ENCODE measurements around the gene SAP30BP. TPM values are rescaled to one million over a fixed set of nuclear protein-coding genes. Genes with fewer than 3 reads are reported as not detected.

The SAP30BP gene
- total and polyA plus RNA-seq, 2 of the 8 experiments (the other 6 are each of a cell fraction or from before 2014, with no cell fraction given), result 63.3 to 79.9 TPM

DNA sequence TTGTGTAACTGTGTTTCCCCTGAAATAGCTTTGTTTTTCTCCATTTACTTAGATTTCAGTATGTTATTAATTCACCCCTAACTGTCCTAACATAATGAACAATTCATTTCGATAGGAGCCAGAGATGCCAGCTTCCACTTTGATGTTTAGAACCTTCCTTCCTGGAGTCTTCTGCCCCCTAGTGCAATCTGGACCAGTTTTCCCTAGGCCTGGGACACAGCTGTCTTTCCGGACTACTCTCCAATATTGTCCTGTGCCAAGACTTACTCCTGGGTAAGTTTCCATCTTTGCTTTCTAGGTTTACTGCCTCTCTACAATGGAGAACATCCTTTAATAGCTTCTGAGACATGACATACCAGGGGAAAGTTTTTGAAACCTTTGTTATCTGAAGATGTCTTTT is 13.0 kb upstream of the SAP30BP start:
- Histone ChIP-seq H3K27ac (ENCODE audit: low read depth, low read length) (no peak overlapping the region), H3K27me3 (replicated peaks in 1 of 4; ENCODE audit: control insufficient read depth in 3 of 4, extremely low read depth in 1 of 4, insufficient read depth in 3 of 4, low read length in 3 of 4) (no peaks in the 10 kb centered on the region), H3K23me2 (ENCODE audit: low read depth, low read length) (no peaks in the 10 kb centered on the region), H2BK5ac (ENCODE audit: low read depth, low read length) (no peak overlapping the region), H2BK15ac (ENCODE audit: low read length) (no peak overlapping the region), H2AK5ac (ENCODE audit: low read depth, low read length) (no peak overlapping the region), H3K18ac (ENCODE audit: extremely low read depth, low read length) (no peak overlapping the region), H4K8ac (ENCODE audit: extremely low read depth, insufficient read depth, low read length) (no peak overlapping the region), H3K9ac (replicated peaks in 1 of 4; ENCODE audit: extremely low read depth in 1 of 4, low read depth in 3 of 4, low read length in 3 of 4) (no peak overlapping the region), H3K79me1 (ENCODE audit: low read depth, low read length) (no peaks in the 10 kb centered on the region), H4K5ac (ENCODE audit: insufficient read length, low read depth, low read length) (no peak overlapping the region), H3K4me3 (ENCODE audit: extremely low read depth in 1 of 4, insufficient read depth in 2 of 4, low read depth in 3 of 4, low read length in 4 of 4) (no peak overlapping the region), H3K56ac (replicated peaks; ENCODE audit: insufficient read length, low read depth, low read length) (no peak overlapping the region), H2BK20ac (ENCODE audit: low read length) (no peak overlapping the region), H4K20me1 (replicated peaks in 1 of 2; ENCODE audit: control insufficient read depth in 1 of 2, insufficient read depth in 2 of 2, low read length in 2 of 2) (peaks cover 0 to 5% of the 10 kb centered on the region in 2 experiments), H3K4ac (replicated peaks; ENCODE audit: insufficient read length, low read depth, low read length) (no peak overlapping the region), H3K23ac (ENCODE audit: insufficient read length) (no peak overlapping the region), H2AFZ (ENCODE audit: low read length) (no peak overlapping the region), H3K14ac (ENCODE audit: insufficient read length) (no peak overlapping the region), H3K79me2 (ENCODE audit: control insufficient read depth in 1 of 2, insufficient read depth in 2 of 2, low read length in 2 of 2) (no peaks in the 10 kb centered on the region), H2BK120ac (replicated peaks; ENCODE audit: low read depth, low read length) (no peak overlapping the region), H3K4me2 (ENCODE audit: insufficient read depth in 1 of 2, low read depth in 2 of 2, low read length in 2 of 2) (no peak overlapping the region), H3K9me3 (ENCODE audit: insufficient read depth in 2 of 2, low read depth in 1 of 2, low read length in 1 of 2) (no peaks in the 10 kb centered on the region), H3K36me3 (ENCODE audit: control insufficient read depth in 2 of 4, insufficient read depth in 4 of 4, low read length in 3 of 4) (peaks cover 6 to 33% (median 11%) of the 10 kb centered on the region in 4 experiments; a peak in 7 of 8 replicates), H4K91ac (replicated peaks; ENCODE audit: insufficient read length, low read length) (no peak overlapping the region), H3K4me1 (replicated peaks in 1 of 4; ENCODE audit: control insufficient read depth in 3 of 4, insufficient read depth in 4 of 4, low read length in 3 of 4) (no peaks in the 10 kb centered on the region), H2BK12ac (ENCODE audit: low read depth, low read length) (no peak overlapping the region)
- DNase-seq (ENCODE audit: low read depth in 1 of 2, low spot score in 2 of 2) (no peak), FAIRE-seq (no peak)
- ChIA-PET POLR2A (ENCODE audit: partially characterized antibody) (interaction anchor here (0.8 to 5.8 kb wide), 9 partner anchors 9 to 126 kb away, joined by 3 to 42 read pairs (median 3); partner anchors contain the start of genes RECQL5 and SAP30BP), CTCF (ENCODE audit: partially characterized antibody) (interaction anchor here (0.8 to 51.0 kb wide), 19 partner anchors 7 to 123 kb away, joined by 3 to 2200 read pairs (median 6); partner anchors contain the start of genes GALK1, RECQL5, SAP30BP and SMIM5)
- 82% methylated on average over 2 of the region's 2 CpGs; no CpG with 5 or more reads in 1 of the 2 experiments for WGBS, 2 experiments (ENCODE audit: extremely low coverage in 1 of 2, insufficient coverage in 1 of 2, insufficient read length in 1 of 2, insufficient replicate concordance in 2 of 2, low coverage in 1 of 2, low lambda C conversion rate in 2 of 2, missing lambda C conversion rate in 1 of 2)
- TF ChIP-seq RNF2 (IDR thresholded peaks at IDR 0.05; ENCODE audit: borderline replicate concordance, low read depth, low read length, missing control alignments, poor library complexity, severe bottlenecking) (no peak), SP4 (IDR thresholded peaks at IDR 0.05; ENCODE audit: low read length) (no peak)
- TF ChIP-seq, protein P1, sequence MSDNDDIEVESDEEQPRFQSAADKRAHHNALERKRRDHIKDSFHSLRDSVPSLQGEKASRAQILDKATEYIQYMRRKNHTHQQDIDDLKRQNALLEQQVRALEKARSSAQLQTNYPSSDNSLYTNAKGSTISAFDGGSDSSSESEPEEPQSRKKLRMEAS (IDR thresholded peaks at IDR 0.05), result no peak

All from H1 (cell line).